ENCODE results near the gene MZT2B. TPM values are rescaled to one million over a fixed set of nuclear protein-coding genes. Genes with fewer than 3 reads are reported as not detected.
"Not testable (repeated sequence)": the region's sequence is repeated elsewhere in the genome, so short reads cannot be mapped to it uniquely, and the experiment has no call there.

MZT2B gene
- total and polyA plus RNA-seq, 2 of the 8 experiments (the other 6 are each of a cell fraction or from before 2014, with no cell fraction given) = 90.3 to 151 TPM

DNA sequence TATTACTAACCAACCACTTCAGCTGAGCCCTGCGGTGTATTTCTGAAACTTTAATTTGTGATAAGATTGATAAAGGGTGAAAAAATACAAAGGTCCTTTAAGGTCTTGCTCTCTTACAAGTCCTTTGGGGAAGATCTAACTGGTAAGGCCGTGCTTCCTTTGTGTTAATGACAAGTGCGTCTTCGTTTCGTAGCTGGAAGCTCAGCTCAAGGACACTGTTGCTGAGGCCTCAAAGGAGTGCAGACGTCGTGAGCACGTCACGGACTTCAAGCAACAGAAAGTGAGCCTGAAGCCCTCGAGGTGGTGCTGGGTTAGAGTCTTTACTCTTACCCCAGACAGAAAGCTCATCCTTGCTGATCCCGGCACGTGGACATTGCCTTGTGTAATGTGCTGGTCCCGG, 25.0 kb downstream of the MZT2B start:
- H4K8ac ChIP-seq (ENCODE audit: extremely low read depth, insufficient read depth, low read length); H3K23me2 ChIP-seq (ENCODE audit: low read depth, low read length); H4K5ac ChIP-seq (ENCODE audit: insufficient read length, low read depth, low read length); CTCF ChIA-PET (ENCODE audit: partially characterized antibody); H3K79me2 ChIP-seq (ENCODE audit: control insufficient read depth in 1 of 2, insufficient read depth in 2 of 2, low read length in 2 of 2); FAIRE-seq; H2BK120ac ChIP-seq (replicated peaks; ENCODE audit: low read depth, low read length); DNase-seq (ENCODE audit: low read depth in 1 of 2, low spot score in 2 of 2); H3K27me3 ChIP-seq (replicated peaks in 1 of 4; ENCODE audit: control insufficient read depth in 3 of 4, extremely low read depth in 1 of 4, insufficient read depth in 3 of 4, low read length in 3 of 4); H2BK12ac ChIP-seq (ENCODE audit: low read depth, low read length); H2BK15ac ChIP-seq (ENCODE audit: low read length); H4K91ac ChIP-seq (replicated peaks; ENCODE audit: insufficient read length, low read length); H3K9ac ChIP-seq (replicated peaks in 1 of 4; ENCODE audit: extremely low read depth in 1 of 4, low read depth in 3 of 4, low read length in 3 of 4); H2BK5ac ChIP-seq (ENCODE audit: low read depth, low read length); H3K4me3 ChIP-seq (ENCODE audit: extremely low read depth in 1 of 4, insufficient read depth in 2 of 4, low read depth in 3 of 4, low read length in 4 of 4); H3K4ac ChIP-seq (replicated peaks; ENCODE audit: insufficient read length, low read depth, low read length); H3K4me2 ChIP-seq (ENCODE audit: insufficient read depth in 1 of 2, low read depth in 2 of 2, low read length in 2 of 2); H2AK5ac ChIP-seq (ENCODE audit: low read depth, low read length); POLR2A ChIA-PET (ENCODE audit: partially characterized antibody); H3K4me1 ChIP-seq (replicated peaks in 1 of 4; ENCODE audit: control insufficient read depth in 3 of 4, insufficient read depth in 4 of 4, low read length in 3 of 4); H3K14ac ChIP-seq (ENCODE audit: insufficient read length); H3K23ac ChIP-seq (ENCODE audit: insufficient read length); H3K79me1 ChIP-seq (ENCODE audit: low read depth, low read length); H3K27ac ChIP-seq (ENCODE audit: low read depth, low read length); H3K36me3 ChIP-seq (ENCODE audit: control insufficient read depth in 2 of 4, insufficient read depth in 4 of 4, low read length in 3 of 4); H3K9me3 ChIP-seq (ENCODE audit: insufficient read depth in 2 of 2, low read depth in 1 of 2, low read length in 1 of 2); H2AFZ ChIP-seq (ENCODE audit: low read length); H2BK20ac ChIP-seq (ENCODE audit: low read length); H3K18ac ChIP-seq (ENCODE audit: extremely low read depth, low read length); H4K20me1 ChIP-seq (replicated peaks in 1 of 2; ENCODE audit: control insufficient read depth in 1 of 2, insufficient read depth in 2 of 2, low read length in 2 of 2); H3K56ac ChIP-seq (replicated peaks; ENCODE audit: insufficient read length, low read depth, low read length): not testable (repeated sequence)
- 97% methylated on average over 10 of the region's 13 CpGs; no CpG with 5 or more reads in 1 of the 2 experiments for WGBS, 2 experiments (ENCODE audit: extremely low coverage in 1 of 2, insufficient coverage in 1 of 2, insufficient read length in 1 of 2, insufficient replicate concordance in 2 of 2, low coverage in 1 of 2, low lambda C conversion rate in 2 of 2, missing lambda C conversion rate in 1 of 2)

DNA sequence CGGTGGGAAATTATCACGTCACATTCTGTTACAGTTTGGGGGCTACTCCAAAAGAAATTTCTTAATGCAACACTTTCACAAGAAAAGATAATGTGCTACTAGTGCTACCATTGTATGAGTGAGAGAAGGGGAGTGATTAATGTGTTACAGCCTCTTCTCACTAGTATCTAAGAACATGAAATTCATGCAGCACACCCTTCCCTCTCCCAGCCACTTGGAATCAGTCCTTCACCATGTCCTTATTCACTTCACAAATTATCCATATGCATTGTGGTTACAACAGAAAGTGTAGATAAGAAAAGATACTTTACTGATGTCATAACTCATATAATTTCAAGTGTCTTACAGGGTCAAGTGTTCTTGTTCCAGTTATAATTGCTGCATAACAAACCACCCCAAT, 37.1 kb downstream of the MZT2B start:
- H3K27me3 ChIP-seq (replicated peaks in 1 of 4; ENCODE audit: control insufficient read depth in 3 of 4, extremely low read depth in 1 of 4, insufficient read depth in 3 of 4, low read length in 3 of 4); H2AFZ ChIP-seq (ENCODE audit: low read length); CTCF ChIA-PET (ENCODE audit: partially characterized antibody); H3K79me1 ChIP-seq (ENCODE audit: low read depth, low read length); H3K14ac ChIP-seq (ENCODE audit: insufficient read length); H3K23me2 ChIP-seq (ENCODE audit: low read depth, low read length); H4K8ac ChIP-seq (ENCODE audit: extremely low read depth, insufficient read depth, low read length); H3K4me2 ChIP-seq (ENCODE audit: insufficient read depth in 1 of 2, low read depth in 2 of 2, low read length in 2 of 2); DNase-seq (ENCODE audit: low read depth in 1 of 2, low spot score in 2 of 2); H4K91ac ChIP-seq (replicated peaks; ENCODE audit: insufficient read length, low read length); H3K27ac ChIP-seq (ENCODE audit: low read depth, low read length); H2BK5ac ChIP-seq (ENCODE audit: low read depth, low read length); H3K36me3 ChIP-seq (ENCODE audit: control insufficient read depth in 2 of 4, insufficient read depth in 4 of 4, low read length in 3 of 4); H2BK20ac ChIP-seq (ENCODE audit: low read length); H2BK120ac ChIP-seq (replicated peaks; ENCODE audit: low read depth, low read length); H3K56ac ChIP-seq (replicated peaks; ENCODE audit: insufficient read length, low read depth, low read length); H3K4ac ChIP-seq (replicated peaks; ENCODE audit: insufficient read length, low read depth, low read length); H2AK5ac ChIP-seq (ENCODE audit: low read depth, low read length); H2BK15ac ChIP-seq (ENCODE audit: low read length); H3K4me3 ChIP-seq (ENCODE audit: extremely low read depth in 1 of 4, insufficient read depth in 2 of 4, low read depth in 3 of 4, low read length in 4 of 4); H3K79me2 ChIP-seq (ENCODE audit: control insufficient read depth in 1 of 2, insufficient read depth in 2 of 2, low read length in 2 of 2); H4K5ac ChIP-seq (ENCODE audit: insufficient read length, low read depth, low read length); H3K9me3 ChIP-seq (ENCODE audit: insufficient read depth in 2 of 2, low read depth in 1 of 2, low read length in 1 of 2); H3K4me1 ChIP-seq (replicated peaks in 1 of 4; ENCODE audit: control insufficient read depth in 3 of 4, insufficient read depth in 4 of 4, low read length in 3 of 4); H3K23ac ChIP-seq (ENCODE audit: insufficient read length); FAIRE-seq; POLR2A ChIA-PET (ENCODE audit: partially characterized antibody); H3K9ac ChIP-seq (replicated peaks in 1 of 4; ENCODE audit: extremely low read depth in 1 of 4, low read depth in 3 of 4, low read length in 3 of 4); H2BK12ac ChIP-seq (ENCODE audit: low read depth, low read length); H3K18ac ChIP-seq (ENCODE audit: extremely low read depth, low read length); H4K20me1 ChIP-seq (replicated peaks in 1 of 2; ENCODE audit: control insufficient read depth in 1 of 2, insufficient read depth in 2 of 2, low read length in 2 of 2): not testable (repeated sequence)
- WGBS, 2 experiments (ENCODE audit: extremely low coverage in 1 of 2, insufficient coverage in 1 of 2, insufficient read length in 1 of 2, insufficient replicate concordance in 2 of 2, low coverage in 1 of 2, low lambda C conversion rate in 2 of 2, missing lambda C conversion rate in 1 of 2) = no CpG with 5 or more reads among the region's 2 CpGs

Measured in H1 (cell line).